Memory B cell (primary cell): ENCODE data around the gene COL11A1.
A peak's percentile ranks its signal among the peaks of the same experiment; 100 is the strongest.

Source experiments
- ATAC-seq: fragments of 150-1000 bp; cut with Tn5 transposase; 2 replicates; pipeline ENCODE4 v1.10.0; 2021; ENCODE audit warnings: low read depth, mild to moderate bottlenecking, moderate library complexity
- DNase-seq, 2 donors: peaks; one replicate each; pipeline ENCODE4 v3.0.0; 2022; ENCODE audit warnings: low spot score in 2 of 2
- H3K27ac Mint-ChIP-seq: one replicate; pipeline ENCODE4 v1.8.0; 2022; ENCODE audit warnings: mild to moderate bottlenecking, moderate library complexity, mixed read lengths
- H3K27me3 Mint-ChIP-seq: one replicate; pipeline ENCODE4 v1.8.0; 2022; ENCODE audit warnings: mixed read lengths
- H3K36me3 Mint-ChIP-seq: one replicate; pipeline ENCODE4 v1.8.0; 2022; ENCODE audit warnings: mild to moderate bottlenecking, mixed read lengths
- H3K4me1 Mint-ChIP-seq: one replicate; pipeline ENCODE4 v1.8.0; 2022; ENCODE audit warnings: mixed read lengths
- H3K4me3 Mint-ChIP-seq: one replicate; pipeline ENCODE4 v1.8.0; 2022; ENCODE audit warnings: mild to moderate bottlenecking, moderate library complexity, mixed read lengths
- H3K9me3 Mint-ChIP-seq: one replicate; pipeline ENCODE4 v1.8.0; 2022; ENCODE audit warnings: mixed read lengths

COL11A1 gene

DNA sequence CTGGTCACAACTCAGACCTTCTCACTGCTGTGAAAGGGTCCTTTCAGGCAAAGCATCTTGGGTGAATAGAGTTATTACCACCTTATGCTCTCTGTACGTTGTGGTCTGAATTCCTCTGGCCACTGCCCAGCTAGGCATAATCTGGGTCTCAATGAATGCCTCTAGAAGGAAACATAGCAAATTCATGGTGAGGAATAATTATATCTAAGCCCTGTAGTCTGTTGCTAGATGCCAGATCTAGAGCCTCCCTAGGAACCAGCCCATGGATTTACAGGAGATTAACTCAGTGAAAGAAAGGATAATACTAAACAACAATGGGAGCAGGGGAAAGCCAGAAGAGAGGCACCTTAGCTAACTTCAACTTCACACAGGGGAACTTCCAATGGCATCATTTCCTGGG is 2.4 kb upstream of the COL11A1 start:
- ATAC-seq (no peak), DNase-seq (no peak)
- no peaks in the 10 kb centered on the region for H3K36me3 Mint-ChIP-seq
- no peak overlapping the region for H3K4me3 Mint-ChIP-seq
- H3K9me3 Mint-ChIP-seq: no peaks in the 10 kb centered on the region
- H3K4me1 Mint-ChIP-seq: peaks cover 11% of the 10 kb centered on the region
- no peak overlapping the region for H3K27ac Mint-ChIP-seq
- peaks cover 7% of the 10 kb centered on the region for H3K27me3 Mint-ChIP-seq

- Mint-ChIP-seq H3K27me3 (peaks cover 7% of the 10 kb centered on the region), H3K4me1 (peaks cover 11% of the 10 kb centered on the region), H3K9me3 (no peaks in the 10 kb centered on the region), H3K36me3 (no peaks in the 10 kb centered on the region), H3K27ac (no peak overlapping the region), H3K4me3 (no peak overlapping the region)
- ATAC-seq (no peak), DNase-seq (no peak)
Observed at GRCh38 chr1:103109311-103109920, 1.1 kb upstream of the COL11A1 start.

- Mint-ChIP-seq H3K4me1 (peaks cover 11% of the 10 kb centered on the region), H3K27me3 (peaks cover 7% of the 10 kb centered on the region), H3K9me3 (no peaks in the 10 kb centered on the region), H3K36me3 (no peaks in the 10 kb centered on the region), H3K27ac (no peak overlapping the region), H3K4me3 (peak overlapping the region; percentile 2)
- no peak for ATAC-seq
- DNase-seq: no peak
Observed at GRCh38 chr1:103107741-103108375, 464 bp downstream of the COL11A1 start.

- H3K27ac Mint-ChIP-seq: no peak overlapping the region
- H3K4me3 Mint-ChIP-seq: peak overlapping the region; percentile 16
- no peaks in the 10 kb centered on the region for H3K9me3 Mint-ChIP-seq
- DNase-seq (no peak), ATAC-seq (no peak)
- H3K4me1 Mint-ChIP-seq: peaks cover 11% of the 10 kb centered on the region
- H3K27me3 Mint-ChIP-seq: peaks cover 7% of the 10 kb centered on the region
- no peaks in the 10 kb centered on the region for H3K36me3 Mint-ChIP-seq
Observed at GRCh38 chr1:103106426-103107341, 1.6 kb downstream of the COL11A1 start.

DNA sequence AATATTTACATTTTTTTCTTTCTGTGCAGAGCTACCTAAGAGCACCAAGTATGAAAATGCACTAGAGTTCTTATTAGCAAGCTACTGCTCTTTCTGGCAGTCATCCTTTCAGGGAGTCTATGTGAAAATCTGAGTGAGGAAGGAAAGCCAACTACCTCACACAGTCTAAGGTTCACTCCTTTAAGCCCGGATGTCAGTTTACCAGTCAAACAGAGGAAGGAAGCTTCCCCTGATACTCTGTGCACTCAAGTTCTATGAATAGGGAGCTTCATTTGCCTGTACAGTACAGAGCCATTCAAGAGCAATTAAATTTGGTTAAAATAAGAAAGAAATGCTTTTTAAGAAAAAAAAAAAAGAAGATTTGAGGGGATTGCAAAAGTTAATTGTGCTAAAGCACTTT is 6.9 kb downstream of the COL11A1 start:
- H3K27me3 Mint-ChIP-seq: no peaks in the 10 kb centered on the region
- H3K4me3 Mint-ChIP-seq: no peak overlapping the region
- DNase-seq: no peak
- H3K36me3 Mint-ChIP-seq: no peaks in the 10 kb centered on the region
- H3K9me3 Mint-ChIP-seq: no peaks in the 10 kb centered on the region
- H3K27ac Mint-ChIP-seq: no peak overlapping the region
- H3K4me1 Mint-ChIP-seq: no peaks in the 10 kb centered on the region
- no peak for ATAC-seq

GRCh38 chr1:103089221-103089620 is 19.1 kb downstream of the COL11A1 start:
- DNase-seq: no peak
- Mint-ChIP-seq H3K27me3 (peaks cover 1% of the 10 kb centered on the region), H3K4me1 (no peaks in the 10 kb centered on the region), H3K27ac (no peak overlapping the region), H3K4me3 (no peak overlapping the region), H3K36me3 (no peaks in the 10 kb centered on the region), H3K9me3 (peaks cover under 1% of the 10 kb centered on the region)
- no peak for ATAC-seq

DNA sequence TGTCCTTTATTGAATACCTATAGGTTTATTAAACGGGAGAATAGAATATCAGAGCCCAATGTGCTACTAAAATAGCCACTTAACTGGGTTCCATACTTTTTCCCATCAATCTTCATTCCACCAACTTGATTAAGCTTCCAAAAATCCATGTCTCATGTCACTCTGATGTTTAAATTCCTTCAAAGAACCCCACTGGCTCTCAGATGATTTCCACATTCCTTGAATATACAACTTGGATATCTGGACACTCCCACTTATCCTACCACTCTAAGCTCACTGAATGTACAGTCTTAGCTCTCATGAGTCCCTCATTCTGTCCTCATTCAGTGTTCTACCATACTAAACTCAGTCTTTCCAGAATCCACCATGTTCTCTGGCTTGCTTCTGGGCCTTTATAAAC is 21.1 kb downstream of the COL11A1 start:
- Mint-ChIP-seq H3K9me3 (peaks cover 2% of the 10 kb centered on the region), H3K4me3 (no peak overlapping the region), H3K27me3 (peaks cover 1% of the 10 kb centered on the region), H3K27ac (no peak overlapping the region), H3K4me1 (no peaks in the 10 kb centered on the region), H3K36me3 (no peaks in the 10 kb centered on the region)
- DNase-seq (no peak), ATAC-seq (no peak)

- no peak for ATAC-seq
- peaks cover 2% of the 10 kb centered on the region for H3K9me3 Mint-ChIP-seq
- no peak overlapping the region for H3K27ac Mint-ChIP-seq
- H3K4me3 Mint-ChIP-seq: no peak overlapping the region
- H3K4me1 Mint-ChIP-seq: no peaks in the 10 kb centered on the region
- H3K27me3 Mint-ChIP-seq: peaks cover 1% of the 10 kb centered on the region
- H3K36me3 Mint-ChIP-seq: no peaks in the 10 kb centered on the region
- no peak for DNase-seq
Observed at GRCh38 chr1:103084181-103084580, 24.1 kb downstream of the COL11A1 start.

DNA sequence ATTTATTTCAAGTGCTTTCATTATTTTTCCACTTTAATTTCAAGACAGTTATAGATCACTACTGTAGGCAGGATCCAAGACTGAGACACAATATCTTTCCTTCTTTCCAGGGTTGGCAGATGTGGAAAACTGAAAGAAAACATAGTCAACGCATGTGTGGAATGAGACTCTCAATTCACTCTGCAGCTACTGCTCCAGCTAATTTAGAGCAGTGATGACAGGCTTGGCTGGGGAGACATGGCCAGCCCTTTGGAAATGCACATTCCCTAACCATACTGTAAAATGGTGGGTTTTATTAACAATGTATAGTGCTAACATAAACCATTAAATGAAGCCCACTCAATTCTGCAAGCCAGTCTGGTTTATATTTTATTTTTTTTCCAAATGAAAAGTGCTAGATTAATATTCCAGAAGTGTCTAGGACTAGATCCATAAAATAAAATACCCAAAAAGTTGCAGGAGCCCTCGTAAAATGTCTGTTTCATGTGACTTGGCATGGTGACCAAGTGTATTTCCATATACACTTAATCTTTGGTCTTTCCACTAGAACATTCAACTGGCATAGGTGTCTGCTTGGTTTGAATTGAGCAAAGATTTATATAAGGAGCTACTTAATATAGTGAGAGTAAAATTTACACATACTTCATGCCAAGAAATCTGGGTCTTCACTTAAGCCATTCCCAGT is 32.9 kb downstream of the COL11A1 start:
- H3K4me1 Mint-ChIP-seq: no peaks in the 10 kb centered on the region
- H3K27ac Mint-ChIP-seq: no peak overlapping the region
- H3K36me3 Mint-ChIP-seq: no peaks in the 10 kb centered on the region
- no peaks in the 10 kb centered on the region for H3K27me3 Mint-ChIP-seq
- ATAC-seq (no peak), DNase-seq (no peak)
- peaks cover 3% of the 10 kb centered on the region for H3K9me3 Mint-ChIP-seq
- H3K4me3 Mint-ChIP-seq: no peak overlapping the region

GRCh38 chr1:103074224-103074623 is 34.1 kb downstream of the COL11A1 start:
- H3K27ac Mint-ChIP-seq: no peak overlapping the region
- H3K9me3 Mint-ChIP-seq: peaks cover 3% of the 10 kb centered on the region
- no peaks in the 10 kb centered on the region for H3K4me1 Mint-ChIP-seq
- H3K27me3 Mint-ChIP-seq: no peaks in the 10 kb centered on the region
- no peak for DNase-seq
- no peak for ATAC-seq
- no peaks in the 10 kb centered on the region for H3K36me3 Mint-ChIP-seq
- no peak overlapping the region for H3K4me3 Mint-ChIP-seq

DNA sequence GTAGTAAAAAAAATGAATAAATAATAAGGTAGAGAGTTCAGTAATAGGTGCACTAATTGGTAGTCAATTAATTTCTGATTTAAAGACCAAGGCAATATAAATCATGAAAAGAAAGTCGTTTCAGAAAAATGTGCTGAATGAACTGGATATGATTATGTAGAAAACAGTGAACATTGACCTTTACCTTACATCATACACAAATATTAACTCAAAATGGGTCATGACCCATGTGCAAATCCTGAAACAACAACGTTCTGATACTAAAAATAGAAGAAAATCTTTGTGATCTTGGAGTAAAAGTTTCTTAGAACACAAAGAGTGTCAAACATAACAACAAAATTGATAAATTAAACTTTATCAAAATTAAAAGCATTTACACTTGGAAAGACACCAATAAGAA is 39.1 kb downstream of the COL11A1 start:
- Mint-ChIP-seq H3K36me3 (no peaks in the 10 kb centered on the region), H3K4me3 (no peak overlapping the region), H3K27me3 (no peaks in the 10 kb centered on the region), H3K27ac (no peak overlapping the region), H3K9me3 (peaks cover 2% of the 10 kb centered on the region), H3K4me1 (no peaks in the 10 kb centered on the region)
- DNase-seq: no peak
- ATAC-seq: no peak

DNA sequence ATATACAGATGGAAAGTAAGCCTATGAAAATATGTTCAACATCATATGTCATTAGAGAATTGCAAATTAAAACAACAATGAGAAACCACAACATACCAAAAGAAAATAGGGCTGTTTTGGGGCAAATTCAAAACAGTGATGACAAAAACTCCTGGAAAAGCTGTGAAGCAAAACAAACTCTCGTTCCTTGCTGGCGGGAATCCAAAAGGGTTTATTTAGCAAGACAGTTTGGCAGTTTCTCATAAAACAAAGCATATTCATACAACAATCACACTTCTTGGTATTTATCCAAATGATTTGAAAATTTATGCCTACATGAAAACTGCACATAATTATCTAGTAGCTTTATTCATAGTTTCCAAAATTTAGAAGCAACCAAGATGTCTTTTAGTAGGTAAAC is 44.4 kb downstream of the COL11A1 start:
- H3K27ac Mint-ChIP-seq: no peak overlapping the region
- no peaks in the 10 kb centered on the region for H3K4me1 Mint-ChIP-seq

GRCh38 chr1:103058391-103058790 is 49.9 kb downstream of the COL11A1 start:
- no peak for DNase-seq
- H3K27me3 Mint-ChIP-seq: no peaks in the 10 kb centered on the region
- H3K9me3 Mint-ChIP-seq: no peaks in the 10 kb centered on the region
- H3K4me3 Mint-ChIP-seq: no peak overlapping the region
- no peak overlapping the region for H3K27ac Mint-ChIP-seq
- no peak for ATAC-seq
- H3K36me3 Mint-ChIP-seq: no peaks in the 10 kb centered on the region
- no peaks in the 10 kb centered on the region for H3K4me1 Mint-ChIP-seq

More for the DNA sequence above, 44.4 kb downstream of the COL11A1 start:
- Mint-ChIP-seq H3K36me3 (no peaks in the 10 kb centered on the region), H3K27me3 (no peaks in the 10 kb centered on the region), H3K9me3 (peaks cover 2% of the 10 kb centered on the region), H3K4me3 (no peak overlapping the region)
- DNase-seq (no peak), ATAC-seq (no peak)

DNA sequence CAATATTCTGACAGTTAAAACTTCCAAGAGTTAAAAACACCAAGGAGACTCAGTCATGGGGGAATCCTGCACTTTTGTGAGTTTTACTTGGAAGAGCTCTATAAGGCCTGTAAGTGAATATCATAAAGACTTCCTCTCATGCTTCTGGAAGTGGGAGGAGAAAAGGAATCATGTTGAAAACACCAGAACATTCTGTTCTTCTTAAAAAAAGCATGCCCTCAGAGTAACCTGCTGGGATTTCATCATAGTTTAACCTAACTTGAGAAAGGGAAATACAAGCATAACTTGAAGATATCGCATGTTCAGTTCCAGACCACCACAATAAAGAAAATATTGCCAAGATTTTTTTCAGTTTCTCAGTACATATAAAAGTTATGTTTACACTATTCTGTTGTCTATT is 51.9 kb downstream of the COL11A1 start:
- no peak overlapping the region for H3K27ac Mint-ChIP-seq
- ATAC-seq (no peak), DNase-seq (no peak)
- H3K9me3 Mint-ChIP-seq: no peaks in the 10 kb centered on the region
- no peak overlapping the region for H3K4me3 Mint-ChIP-seq
- no peaks in the 10 kb centered on the region for H3K27me3 Mint-ChIP-seq
- H3K4me1 Mint-ChIP-seq: no peaks in the 10 kb centered on the region
- H3K36me3 Mint-ChIP-seq: no peaks in the 10 kb centered on the region
